Caco-2 (cell line): Measurements from ENCODE around the gene TLCD5. TPM values are rescaled to one million over a fixed set of nuclear protein-coding genes. Genes with fewer than 3 reads are reported as not detected.

Experiments
- BruUV-seq: library from RNA; stranded (reverse); fragments of 400-500 nt; replicated peaks from 2 replicates; lab custom pipeline; 2021; lab: Mats Ljungman, UMichigan
- CTCF ChIA-PET: fragments of 300-600 bp; sonication (Branson Sonifier 250); formaldehyde crosslinking; loops from one replicate; lab custom pipeline; 2022; ENCODE audit warnings: antibody characterized with exemption; lab: Charles Lee
- POLR2A ChIA-PET: fragments of 300-600 bp; sonication (Branson Sonifier 250); formaldehyde crosslinking; loops from one replicate; lab custom pipeline; 2022; ENCODE audit warnings: antibody characterized with exemption; lab: Charles Lee
- DNase-seq, 2 experiments: peaks; one replicate each; pipeline versions ENCODE4 v3.0.0 to v3.0.0-alpha.2; 2020 to 2022
- H3K27me3 ChIP-seq: replicated peaks from 2 replicates; pipeline ENCODE4 v1.6.0; 2011; ENCODE audit warnings: low read length; ENCODE audit not compliant: control insufficient read depth, insufficient read depth
- H3K36me3 ChIP-seq: 2 replicates; pipeline ENCODE4 v1.5.1; 2011; ENCODE audit warnings: low read length; ENCODE audit not compliant: control insufficient read depth, insufficient read depth
- H3K4me1 ChIP-seq: fragments of 250-450 bp; sonication (Bioruptor Pico); 2 replicates; pipeline ENCODE4 v1.5.1; 2020; ENCODE audit warnings: mild to moderate bottlenecking
- H3K4me3 ChIP-seq: 2 replicates; pipeline ENCODE4 v1.5.1; 2011; ENCODE audit warnings: low read depth, mild to moderate bottlenecking, control low read depth, low read length
- H3K9me3 ChIP-seq: fragments of 250-450 bp; sonication (Bioruptor Pico); 2 replicates; pipeline ENCODE4 v1.5.1; 2020; ENCODE audit warnings: mild to moderate bottlenecking, moderate library complexity
- H3K27ac Mint-ChIP-seq: one replicate; pipeline ENCODE4 v1.8.0; 2022; ENCODE audit warnings: mixed read lengths; ENCODE audit not compliant: unreplicated experiment
- H3K27me3 Mint-ChIP-seq: one replicate; pipeline ENCODE4 v1.8.0; 2022; ENCODE audit warnings: mixed read lengths; ENCODE audit not compliant: insufficient read depth, unreplicated experiment
- H3K36me3 Mint-ChIP-seq: one replicate; pipeline ENCODE4 v1.8.0; 2022; ENCODE audit warnings: mild to moderate bottlenecking, mixed read lengths; ENCODE audit not compliant: insufficient read depth, unreplicated experiment
- H3K4me1 Mint-ChIP-seq: one replicate; pipeline ENCODE4 v1.8.0; 2022; ENCODE audit warnings: low read depth, mixed read lengths; ENCODE audit not compliant: unreplicated experiment
- H3K4me3 Mint-ChIP-seq: one replicate; pipeline ENCODE4 v1.8.0; 2022; ENCODE audit warnings: mild to moderate bottlenecking, moderate library complexity, mixed read lengths; ENCODE audit not compliant: unreplicated experiment
- H3K9me3 Mint-ChIP-seq: one replicate; pipeline ENCODE4 v1.8.0; 2022; ENCODE audit warnings: mixed read lengths; ENCODE audit not compliant: unreplicated experiment
- CTCF ChIP-seq, 2 experiments: fragments of 200-600 bp in 1 of 2; IDR thresholded peaks; 1 replicate in 1 of 2; 2 replicates in 1 of 2; pipeline versions ENCODE4 v1.5.1 to v1.8.0; 2011 to 2022; ENCODE audit warnings: antibody characterized with exemption in 1 of 2, control low read depth in 1 of 2, inconsistent platforms in 1 of 2, low read depth in 1 of 2, low read length in 1 of 2, mild to moderate bottlenecking in 1 of 2, moderate library complexity in 1 of 2; ENCODE audit not compliant: insufficient read depth in 1 of 2, severe bottlenecking in 1 of 2, unreplicated experiment in 1 of 2
- intact Hi-C: fragments of 100-400 bp; cut with micrococcal nuclease; formaldehyde crosslinking; loops from one replicate; pipeline ENCODE4 v1.10.0; 2022; ENCODE audit not compliant: unreplicated experiment
- total RNA-seq: library from RNA; stranded (reverse); gene quantifications from 2 replicates; pipeline ENCODE4 v1.2.3, GENCODE V29; 2022

TLCD5 gene
- total RNA-seq, 1 experiment from 2014 or later: 11.8 TPM

- ChIA-PET CTCF (interaction anchor here (1.0 to 12.0 kb wide), 2 partner anchors 8 to 74 kb away, joined by 4 to 246 read pairs; partner anchors contain the start of gene POU2F3), POLR2A (no interaction called here)
- intact Hi-C loops: no loop called here
- Histone ChIP-seq H3K36me3 (no peaks in the 10 kb centered on the region), H3K4me3 (no peak overlapping the region), H3K4me1 (no peaks in the 10 kb centered on the region), H3K9me3 (no peaks in the 10 kb centered on the region), H3K27me3 (no peaks in the 10 kb centered on the region)
- H3K4me1 Mint-ChIP-seq: no peaks in the 10 kb centered on the region
- H3K27ac Mint-ChIP-seq: no peak overlapping the region
- H3K9me3 Mint-ChIP-seq: no peaks in the 10 kb centered on the region
- no peak for DNase-seq
- no peak for TF ChIP-seq CTCF (IDR thresholded peaks at IDR 0.05; ENCODE audit: insufficient read depth in 1 of 2, low read depth in 1 of 2, low read length in 1 of 2, severe bottlenecking in 1 of 2, unreplicated experiment in 1 of 2)
- no peaks in the 10 kb centered on the region for H3K27me3 Mint-ChIP-seq
- no peak overlapping the region for H3K4me3 Mint-ChIP-seq
- H3K36me3 Mint-ChIP-seq: no peaks in the 10 kb centered on the region
- no TSS peak for BruUV-seq
Observed at GRCh38 chr11:120308081-120308480, 17.0 kb upstream of the TLCD5 start.

GRCh38 chr11:120310870-120311269 lies 14.2 kb upstream of the TLCD5 start:
- ChIA-PET CTCF (no interaction called here), POLR2A (no interaction called here)
- Histone ChIP-seq H3K4me3 (no peak overlapping the region), H3K36me3 (no peaks in the 10 kb centered on the region), H3K4me1 (peaks cover 5% of the 10 kb centered on the region), H3K27me3 (no peaks in the 10 kb centered on the region), H3K9me3 (no peaks in the 10 kb centered on the region)
- no peak for DNase-seq
- no TSS peak for BruUV-seq
- no peaks in the 10 kb centered on the region for H3K27me3 Mint-ChIP-seq
- H3K4me1 Mint-ChIP-seq: no peaks in the 10 kb centered on the region
- no peak overlapping the region for H3K27ac Mint-ChIP-seq
- H3K36me3 Mint-ChIP-seq: no peaks in the 10 kb centered on the region
- no peak for TF ChIP-seq CTCF (IDR thresholded peaks at IDR 0.05; ENCODE audit: insufficient read depth in 1 of 2, low read depth in 1 of 2, low read length in 1 of 2, severe bottlenecking in 1 of 2, unreplicated experiment in 1 of 2)
- no peak overlapping the region for H3K4me3 Mint-ChIP-seq
- intact Hi-C loops: no loop called here
- H3K9me3 Mint-ChIP-seq: no peaks in the 10 kb centered on the region

- Histone ChIP-seq H3K9me3 (no peaks in the 10 kb centered on the region), H3K36me3 (no peaks in the 10 kb centered on the region), H3K4me3 (no peak overlapping the region), H3K4me1 (peaks cover 24% of the 10 kb centered on the region), H3K27me3 (no peaks in the 10 kb centered on the region)
- intact Hi-C loops: no loop called here
- H3K36me3 Mint-ChIP-seq: no peaks in the 10 kb centered on the region
- no peak for TF ChIP-seq CTCF (IDR thresholded peaks at IDR 0.05; ENCODE audit: insufficient read depth in 1 of 2, low read depth in 1 of 2, low read length in 1 of 2, severe bottlenecking in 1 of 2, unreplicated experiment in 1 of 2)
- CTCF ChIA-PET: interaction anchor here (2.7 kb wide), 1 partner anchor 12 kb away, joined by 16 read pairs; no protein-coding TSS in a partner anchor
- no peak overlapping the region for H3K4me3 Mint-ChIP-seq
- no peaks in the 10 kb centered on the region for H3K9me3 Mint-ChIP-seq
- no peaks in the 10 kb centered on the region for H3K27me3 Mint-ChIP-seq
- peaks cover 16% of the 10 kb centered on the region for H3K4me1 Mint-ChIP-seq
- no TSS peak for BruUV-seq
- POLR2A ChIA-PET: interaction anchor here (1.4 kb wide), 1 partner anchor 78 kb away, joined by 4 read pairs; no protein-coding TSS in a partner anchor
- no peak for DNase-seq
- no peak overlapping the region for H3K27ac Mint-ChIP-seq
Observed at GRCh38 chr11:120314861-120315260, 10.2 kb upstream of the TLCD5 start.
